Fibroblast of the conjunctiva (primary cell): ENCODE measurements around the gene LMX1A.

Source experiments
- DNase-seq: peaks from one replicate; pipeline ENCODE4 v3.0.0-alpha.2; 2010; ENCODE audit warnings: low read depth

LMX1A gene

DNA sequence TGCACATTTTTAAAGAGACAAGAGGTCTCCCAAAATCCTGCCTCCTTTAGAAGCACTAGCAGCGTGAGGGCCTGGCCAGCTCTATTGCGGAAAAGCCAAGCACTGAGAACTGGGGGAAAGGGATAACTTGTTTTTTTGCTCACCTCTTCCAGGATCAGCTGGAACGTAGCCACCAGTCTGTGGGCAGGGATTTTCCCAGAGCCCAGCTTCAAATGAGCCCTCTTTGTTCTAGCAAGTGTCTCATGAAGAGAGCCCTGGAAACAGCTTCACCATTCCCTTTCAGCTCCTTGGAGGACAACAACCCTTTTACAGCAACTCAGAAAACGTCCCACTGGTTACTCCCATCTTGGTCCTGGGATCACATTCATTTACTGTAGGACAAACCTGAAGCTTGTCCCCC, 195.4 kb downstream of the LMX1A start:
- no peak for DNase-seq

DNA sequence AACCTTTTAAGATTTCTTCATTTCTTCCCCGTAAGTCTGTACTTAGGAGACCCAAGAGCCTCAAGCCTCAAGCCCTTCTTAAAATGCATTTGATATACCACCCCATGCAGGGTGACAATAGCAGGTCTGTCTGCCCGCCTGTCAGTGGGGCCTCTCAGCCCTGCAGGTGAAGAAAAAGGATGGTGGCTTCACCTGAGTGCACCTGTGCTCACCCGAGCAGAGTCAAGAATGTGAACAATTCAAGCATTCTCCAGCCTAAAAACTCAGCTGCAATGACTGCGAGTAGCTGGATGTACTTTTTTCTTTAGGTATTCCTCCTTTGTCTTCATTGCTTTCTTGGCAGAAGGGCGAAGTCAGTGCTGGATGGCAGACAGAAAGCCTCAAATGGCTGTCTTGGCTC, 203.3 kb downstream of the LMX1A start:
- DNase-seq = no peak

DNA sequence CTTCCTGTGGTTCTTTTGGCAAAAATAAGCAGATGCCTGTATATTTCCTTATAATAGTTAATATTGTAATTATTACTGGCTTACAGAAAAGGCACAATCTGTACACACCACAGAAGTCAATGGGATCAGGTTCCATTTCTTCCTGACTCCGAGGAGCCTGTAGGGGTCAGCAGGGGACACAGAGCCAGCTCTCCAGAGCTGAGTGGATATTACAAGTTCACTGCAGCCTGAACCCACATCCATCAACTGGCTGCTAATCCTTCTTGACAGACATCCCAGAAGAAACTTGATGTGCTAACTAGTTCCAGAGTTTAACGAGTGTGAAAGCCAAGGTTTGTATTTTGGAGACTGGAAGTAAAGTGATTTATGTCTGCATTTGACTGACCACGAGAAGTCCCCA, 203.8 kb downstream of the LMX1A start:
- DNase-seq = no peak

DNA sequence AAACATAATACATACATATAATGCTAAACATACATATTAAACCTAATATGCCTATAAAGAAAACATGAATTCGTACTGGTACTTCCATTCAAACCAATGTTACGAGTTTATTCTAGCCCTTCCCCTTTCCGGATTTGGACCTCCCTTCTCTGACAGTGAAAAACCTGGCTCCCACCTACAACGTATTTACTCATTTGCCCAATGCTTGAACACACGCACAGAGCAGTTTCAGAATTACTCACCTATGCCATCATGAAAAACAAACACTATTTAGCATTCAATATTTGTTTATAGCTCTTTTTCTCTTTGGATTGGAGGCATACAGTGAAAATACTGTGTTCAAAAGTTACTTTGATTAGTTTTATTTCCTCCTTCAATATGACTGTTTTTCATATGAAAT, 204.4 kb downstream of the LMX1A start:
- no peak for DNase-seq
